ENCODE data around the gene INTS7.
A peak's percentile ranks its signal among the peaks of the same experiment; 100 is the strongest.
"Not testable (repeated sequence)": the region's sequence is repeated elsewhere in the genome, so short reads cannot be mapped to it uniquely, and the experiment has no call there.

Gene INTS7

GRCh38 chr1:211933946-211934714, 101.2 kb downstream of the INTS7 start:
- DNase-seq (ENCODE audit: low spot score): no peak

GRCh38 chr1:211932933-211933254, 102.5 kb downstream of the INTS7 start:
- DNase-seq (ENCODE audit: low spot score): no peak

GRCh38 chr1:211932231-211932932, 103.0 kb downstream of the INTS7 start:
- DNase-seq (ENCODE audit: low spot score): no peak

GRCh38 chr1:211929683-211930082, 105.7 kb downstream of the INTS7 start:
- no peak for DNase-seq (ENCODE audit: low spot score)

GRCh38 chr1:211928993-211929637, 106.2 kb downstream of the INTS7 start:
- DNase-seq (ENCODE audit: low spot score): peak; percentile 49

GRCh38 chr1:211928290-211928801, 107.0 kb downstream of the INTS7 start:
- no peak for DNase-seq (ENCODE audit: low spot score)

- peak; percentile 39 for DNase-seq (ENCODE audit: low spot score)
These were observed 110.3 kb downstream of the INTS7 start for GRCh38 chr1:211925016-211925415.

GRCh38 chr1:211924256-211924655, 111.1 kb downstream of the INTS7 start:
- no peak for DNase-seq (ENCODE audit: low spot score)

GRCh38 chr1:211923095-211923494, 112.3 kb downstream of the INTS7 start:
- no peak for DNase-seq (ENCODE audit: low spot score)

- no peak for DNase-seq (ENCODE audit: low spot score)
These were observed 113.7 kb downstream of the INTS7 start for GRCh38 chr1:211921579-211922095.

GRCh38 chr1:211920602-211921226, 114.6 kb downstream of the INTS7 start:
- peak; percentile 53 for DNase-seq (ENCODE audit: low spot score)

GRCh38 chr1:211920141-211920572, 115.2 kb downstream of the INTS7 start:
- DNase-seq (ENCODE audit: low spot score): peak; percentile 69

- no peak for DNase-seq (ENCODE audit: low spot score)
These were observed 116.4 kb downstream of the INTS7 start for GRCh38 chr1:211918843-211919414.

- not testable (repeated sequence) for DNase-seq (ENCODE audit: low spot score)
These were observed 118.9 kb downstream of the INTS7 start for GRCh38 chr1:211916458-211916857.

GRCh38 chr1:211915924-211916323, 119.4 kb downstream of the INTS7 start:
- DNase-seq (ENCODE audit: low spot score): no peak

GRCh38 chr1:211912844-211913432, 122.4 kb downstream of the INTS7 start:
- DNase-seq (ENCODE audit: low spot score): no peak

GRCh38 chr1:211912038-211912437, 123.3 kb downstream of the INTS7 start:
- DNase-seq (ENCODE audit: low spot score): no peak

GRCh38 chr1:211910913-211911485, 124.4 kb downstream of the INTS7 start:
- DNase-seq (ENCODE audit: low spot score): peak; percentile 31

GRCh38 chr1:211910113-211910884, 125.1 kb downstream of the INTS7 start:
- no peak for DNase-seq (ENCODE audit: low spot score)

GRCh38 chr1:211909395-211909794, 126.0 kb downstream of the INTS7 start:
- no peak for DNase-seq (ENCODE audit: low spot score)
